IMR-90 (cell line): ENCODE measurements around the gene BRWD1. TPM values are rescaled to one million over a fixed set of nuclear protein-coding genes. Genes with fewer than 3 reads are reported as not detected.

Experiments used
- ATAC-seq: fragments of 200-7000 bp; cut with Tn5 transposase; 2 replicates; pipeline ENCODE4 v1.9.1; 2020; ENCODE audit warnings: low read depth, mild to moderate bottlenecking, moderate library complexity
- BruUV-seq: library from RNA; stranded (reverse); fragments of 400-500 nt; replicated peaks from 2 replicates; lab custom pipeline; 2021; lab: Mats Ljungman, UMichigan
- CTCF ChIA-PET: fragments of 300-600 bp; formaldehyde crosslinking; extraction: SDS; loops from one replicate; lab custom pipeline; 2021; ENCODE audit warnings: antibody characterized with exemption; lab: Yijun Ruan, JAX
- POLR2A ChIA-PET: fragments of 300-600 bp; sonication (Branson Sonifier 250); formaldehyde crosslinking; loops from one replicate; lab custom pipeline; 2022; ENCODE audit warnings: antibody characterized with exemption; ENCODE audit not compliant: unreplicated experiment; lab: Charles Lee
- DNase-seq: peaks from one replicate; pipeline ENCODE4 v3.0.0; 2013
- H2AFZ ChIP-seq: replicated peaks from 2 replicates; pipeline ENCODE3; 2013; ENCODE audit warnings: low read length, mild to moderate bottlenecking; ENCODE audit not compliant: poor library complexity
- H2AK5ac ChIP-seq: 2 replicates; pipeline ENCODE4 v1.6.1; 2013; ENCODE audit warnings: low read depth, low read length, inconsistent platforms
- H2AK9ac ChIP-seq: replicated peaks from 2 replicates; pipeline ENCODE3; 2013; ENCODE audit warnings: mild to moderate bottlenecking, low read depth, low read length, moderate library complexity; ENCODE audit not compliant: poor library complexity
- H2BK120ac ChIP-seq: 2 replicates; pipeline ENCODE4 v1.6.1; 2013; ENCODE audit warnings: low read depth, low read length, inconsistent platforms
- H2BK15ac ChIP-seq: 3 replicates; pipeline ENCODE4 v1.6.1; 2013; ENCODE audit warnings: low read depth, low read length, inconsistent platforms
- H2BK20ac ChIP-seq: 2 replicates; pipeline ENCODE4 v1.6.1; 2013; ENCODE audit warnings: low read depth, mild to moderate bottlenecking, inconsistent platforms, low read length, moderate library complexity
- H2BK5ac ChIP-seq: 2 replicates; pipeline ENCODE4 v1.6.1; 2013; ENCODE audit warnings: mild to moderate bottlenecking, low read depth, low read length, inconsistent platforms; ENCODE audit not compliant: poor library complexity, severe bottlenecking
- H3K14ac ChIP-seq: replicated peaks from 2 replicates; pipeline ENCODE4 v1.6.1; 2013; ENCODE audit warnings: low read depth, low read length, inconsistent platforms
- H3K18ac ChIP-seq: 2 replicates; pipeline ENCODE4 v1.6.1; 2013; ENCODE audit warnings: low read depth, low read length, control low read depth
- H3K23ac ChIP-seq: 2 replicates; pipeline ENCODE4 v1.6.1; 2013; ENCODE audit warnings: low read depth, low read length, inconsistent platforms
- H3K27ac ChIP-seq: 2 replicates; pipeline ENCODE4 v1.5.1; 2013; ENCODE audit warnings: mild to moderate bottlenecking, control low read depth, low read length; ENCODE audit not compliant: insufficient read depth
- H3K27me3 ChIP-seq: 2 replicates; pipeline ENCODE4 v1.6.1; 2013; ENCODE audit warnings: low read length; ENCODE audit not compliant: control insufficient read depth, insufficient read depth
- H3K36me3 ChIP-seq: 2 replicates; pipeline ENCODE4 v1.6.1; 2013; ENCODE audit warnings: low read length, mixed read lengths; ENCODE audit not compliant: control insufficient read depth, insufficient read depth
- H3K4ac ChIP-seq: 2 replicates; pipeline ENCODE4 v1.6.1; 2013; ENCODE audit warnings: low read depth, low read length, inconsistent platforms
- H3K4me1 ChIP-seq: 2 replicates; pipeline ENCODE4 v1.6.1; 2013; ENCODE audit warnings: low read length, mixed read lengths; ENCODE audit not compliant: control insufficient read depth, insufficient read depth
- H3K4me2 ChIP-seq: 2 replicates; pipeline ENCODE4 v1.6.1; 2013; ENCODE audit warnings: low read depth, mild to moderate bottlenecking, control low read depth, low read length, moderate library complexity
- H3K4me3 ChIP-seq: 2 replicates; pipeline ENCODE4 v1.5.1; 2013; ENCODE audit warnings: low read depth, mild to moderate bottlenecking, control low read depth, low read length, moderate library complexity; ENCODE audit not compliant: insufficient read depth
- H3K56ac ChIP-seq: 2 replicates; pipeline ENCODE4 v1.6.1; 2013; ENCODE audit warnings: low read length, inconsistent platforms; ENCODE audit not compliant: insufficient read depth; ENCODE audit errors: extremely low read depth
- H3K79me1 ChIP-seq, 2 experiments: 2 replicates each; pipeline ENCODE4 v1.6.1; 2013; ENCODE audit warnings: low read length in 2 of 2, inconsistent platforms in 1 of 2, low read depth in 1 of 2
- H3K9ac ChIP-seq: 2 replicates; pipeline ENCODE4 v1.6.1; 2013; ENCODE audit warnings: low read depth, low read length, control low read depth
- H3K9me1 ChIP-seq: 2 replicates; pipeline ENCODE4 v1.6.1; 2013; ENCODE audit warnings: low read length, inconsistent platforms; ENCODE audit not compliant: insufficient read depth
- H3K9me3 ChIP-seq: 2 replicates; pipeline ENCODE4 v1.6.1; 2013; ENCODE audit warnings: low read length; ENCODE audit not compliant: control insufficient read depth, insufficient read depth
- H4K20me1 ChIP-seq: 2 replicates; pipeline ENCODE4 v1.6.1; 2013; ENCODE audit warnings: low read length, inconsistent platforms; ENCODE audit not compliant: insufficient read depth
- H4K5ac ChIP-seq: 2 replicates; pipeline ENCODE4 v1.6.1; 2013; ENCODE audit warnings: mild to moderate bottlenecking, low read depth, low read length, control low read depth
- H4K8ac ChIP-seq, 2 experiments: 2 replicates each; pipeline ENCODE4 v1.6.1; 2013; ENCODE audit warnings: low read depth in 2 of 2, low read length in 2 of 2, control low read depth in 1 of 2, inconsistent platforms in 1 of 2
- H4K91ac ChIP-seq: 2 replicates; pipeline ENCODE4 v1.6.1; 2013; ENCODE audit warnings: low read depth, low read length, inconsistent platforms; ENCODE audit not compliant: insufficient read depth
- CEBPB ChIP-seq: IDR thresholded peaks from 2 replicates; pipeline ENCODE4 v1.6.1; 2012; ENCODE audit warnings: low read depth, low read length, improper control_type of control experiment
- CHD1 ChIP-seq: IDR thresholded peaks from 2 replicates; pipeline ENCODE4 v1.6.1; 2012; ENCODE audit warnings: low read depth, low read length, improper control_type of control experiment
- FOS ChIP-seq: fragments of 150-350 bp; IDR thresholded peaks from 2 replicates; pipeline ENCODE4 v1.6.1; 2016; ENCODE audit warnings: low read depth, low read length
- MAFK ChIP-seq: IDR thresholded peaks from 2 replicates; pipeline ENCODE4 v1.6.1; 2012; ENCODE audit warnings: low read depth, low read length, improper control_type of control experiment
- MXI1 ChIP-seq: IDR thresholded peaks from 2 replicates; pipeline ENCODE4 v1.6.1; 2012; ENCODE audit warnings: low read depth, mild to moderate bottlenecking, low read length, moderate library complexity, borderline replicate concordance
- NFE2L2 ChIP-seq: fragments of 150-350 bp; IDR thresholded peaks from 2 replicates; pipeline ENCODE4 v1.6.1; 2016; ENCODE audit warnings: low read depth, mild to moderate bottlenecking, low read length
- POLR2A ChIP-seq: IDR thresholded peaks from 2 replicates; pipeline ENCODE4 v1.6.1; 2012; ENCODE audit warnings: mild to moderate bottlenecking, low read depth, low read length
- RAD21 ChIP-seq: IDR thresholded peaks from 2 replicates; pipeline ENCODE4 v1.6.1; 2012; ENCODE audit warnings: low read length, improper control_type of control experiment
- RCOR1 ChIP-seq: IDR thresholded peaks from 2 replicates; pipeline ENCODE4 v1.6.1; 2012; ENCODE audit warnings: mild to moderate bottlenecking, low read length, improper control_type of control experiment; ENCODE audit not compliant: insufficient replicate concordance
- RFX5 ChIP-seq: IDR thresholded peaks from 2 replicates; pipeline ENCODE4 v1.8.0; 2012; ENCODE audit warnings: low read depth, mild to moderate bottlenecking, low read length, moderate library complexity
- SMC3 ChIP-seq: fragments of 150-350 bp; IDR thresholded peaks from 2 replicates; pipeline ENCODE4 v1.6.1; 2016; ENCODE audit warnings: low read depth, mild to moderate bottlenecking, antibody characterized with exemption, low read length, moderate library complexity
- WGBS, 2 experiments: methylation state at CpG; one replicate each; pipeline versions ENCODE4 v1.1.5 to v1.1.7; 2013; ENCODE audit warnings: missing lambda C conversion rate in 2 of 2; ENCODE audit not compliant: insufficient read length in 1 of 2; ENCODE audit errors: extremely low coverage in 2 of 2; 5-methylcytosine and 5-hydroxymethylcytosine counted together
- dilution Hi-C: fragments of 300-500 bp; cut with HindIII; formaldehyde crosslinking; loops from one replicate; pipeline ENCODE4 v1.14.3; 2018; ENCODE audit warnings: low sequenced_read_pairs; ENCODE audit not compliant: unreplicated experiment
- in situ Hi-C: fragments of 300-500 bp; cut with MboI; formaldehyde crosslinking; loops from 3 replicates; pipeline ENCODE4 v1.14.3; 2019; ENCODE audit warnings: low sequenced_read_pairs, inconsistent platforms, mixed read lengths
- intact Hi-C: fragments of 100-400 bp; cut with micrococcal nuclease; formaldehyde crosslinking; loops from 2 replicates; pipeline ENCODE4 v1.10.0; 2022
- polyA plus RNA-seq, 3 experiments: library from polyadenylated mRNA; depleted of rRNA; stranded (reverse); fragments of >200 nt; gene quantifications; 2 replicates each; pipeline ENCODE4 v1.2.3, GENCODE V29; 2012; ENCODE audit warnings: low replicate concordance in 1 of 3
- total RNA-seq: library from RNA; depleted of rRNA; stranded (reverse); fragments of >200 nt; gene quantifications from 2 replicates; pipeline ENCODE4 v1.2.3, GENCODE V29; 2012
- TF ChIP-seq, protein P1 (sequence below): fragments of 150-350 bp; IDR thresholded peaks from 2 replicates; pipeline ENCODE4 v1.6.1; 2017; ENCODE audit warnings: mild to moderate bottlenecking, antibody characterized with exemption, low read length, low read depth
- TF ChIP-seq, protein P2 (sequence below): fragments of 150-350 bp; IDR thresholded peaks from 2 replicates; pipeline ENCODE4 v1.6.1; 2016; ENCODE audit warnings: low read depth, mild to moderate bottlenecking, low read length, moderate library complexity, borderline replicate concordance

BRWD1 gene
- total and polyA plus RNA-seq, 2 of the 4 experiments (the other 2 are of a cell fraction): 6.7 to 28.7 TPM

DNA sequence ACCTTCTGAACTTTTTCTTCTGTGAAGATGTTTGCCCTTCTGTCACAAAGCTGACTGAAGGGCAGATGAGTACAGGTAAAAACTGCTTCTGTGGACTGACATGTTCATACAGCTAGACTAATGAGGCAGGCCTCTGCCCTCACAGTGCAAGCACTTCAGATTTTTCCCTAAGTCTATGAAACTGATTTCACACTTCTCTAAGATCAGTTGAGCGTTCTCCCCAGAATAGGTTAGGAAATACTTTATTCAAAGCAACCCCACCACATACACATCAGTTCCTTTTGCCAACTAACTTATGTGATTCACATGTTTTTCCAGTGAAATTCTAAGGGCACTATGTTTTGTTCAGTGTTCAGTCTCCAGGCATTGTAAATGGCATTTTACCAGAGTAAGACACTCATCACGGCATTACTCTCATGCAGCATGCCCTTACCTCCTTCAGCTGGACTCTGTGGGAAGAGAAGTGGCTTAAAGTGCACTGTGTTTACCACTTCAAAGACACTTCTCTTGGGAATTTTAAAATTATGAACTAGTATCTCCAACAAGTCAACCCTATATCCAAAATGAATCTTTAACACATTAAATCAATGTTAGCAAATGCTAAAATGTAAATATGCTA lies 124.8 kb downstream of the BRWD1 start:
- ChIA-PET POLR2A (no interaction called here), CTCF (no interaction called here)
- Histone ChIP-seq H3K4me1 (peaks cover 4% of the 10 kb centered on the region; the same call in 1 of the 2 replicates), H2AFZ (no peak overlapping the region), H3K9ac (no peak overlapping the region), H2BK120ac (no peak overlapping the region), H3K9me1 (peaks cover 4% of the 10 kb centered on the region), H3K14ac (no peak overlapping the region), H4K8ac (no peak overlapping the region), H3K79me1 (peaks cover 0 to 3% of the 10 kb centered on the region in 2 experiments; a peak in 1 of 4 replicates), H3K4me3 (no peak overlapping the region), H3K9me3 (no peaks in the 10 kb centered on the region), H2AK9ac (no peak overlapping the region), H4K5ac (no peak overlapping the region), H3K56ac (no peak overlapping the region), H3K4ac (no peak overlapping the region), H2BK15ac (no peak overlapping the region), H3K36me3 (0 out of 2 replicates have a peak, but pooled peaks cover 1% of the 10 kb centered on the region), H2BK20ac (no peak overlapping the region), H2AK5ac (no peak overlapping the region), H3K4me2 (no peak overlapping the region), H2BK5ac (no peak overlapping the region), H4K20me1 (peaks cover 7% of the 10 kb centered on the region; the same call in 1 of the 2 replicates), H3K18ac (no peak overlapping the region), H3K27me3 (no peaks in the 10 kb centered on the region), H3K23ac (peak overlapping the region; percentile 56; the same call in 1 of the 2 replicates), H4K91ac (no peak overlapping the region), H3K27ac (no peak overlapping the region)
- DNase-seq (no peak), ATAC-seq (no peak)
- WGBS, 2 experiments: no CpG with 5 or more reads among the region's 2 CpGs
- intact Hi-C loops (no loop called here), dilution Hi-C loops (no loop called here), in situ Hi-C loops (no loop called here)
- TF ChIP-seq POLR2A: no peak
- TF ChIP-seq, protein P1, sequence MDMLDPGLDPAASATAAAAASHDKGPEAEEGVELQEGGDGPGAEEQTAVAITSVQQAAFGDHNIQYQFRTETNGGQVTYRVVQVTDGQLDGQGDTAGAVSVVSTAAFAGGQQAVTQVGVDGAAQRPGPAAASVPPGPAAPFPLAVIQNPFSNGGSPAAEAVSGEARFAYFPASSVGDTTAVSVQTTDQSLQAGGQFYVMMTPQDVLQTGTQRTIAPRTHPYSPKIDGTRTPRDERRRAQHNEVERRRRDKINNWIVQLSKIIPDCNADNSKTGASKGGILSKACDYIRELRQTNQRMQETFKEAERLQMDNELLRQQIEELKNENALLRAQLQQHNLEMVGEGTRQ: no peak
- TF ChIP-seq, protein P2, sequence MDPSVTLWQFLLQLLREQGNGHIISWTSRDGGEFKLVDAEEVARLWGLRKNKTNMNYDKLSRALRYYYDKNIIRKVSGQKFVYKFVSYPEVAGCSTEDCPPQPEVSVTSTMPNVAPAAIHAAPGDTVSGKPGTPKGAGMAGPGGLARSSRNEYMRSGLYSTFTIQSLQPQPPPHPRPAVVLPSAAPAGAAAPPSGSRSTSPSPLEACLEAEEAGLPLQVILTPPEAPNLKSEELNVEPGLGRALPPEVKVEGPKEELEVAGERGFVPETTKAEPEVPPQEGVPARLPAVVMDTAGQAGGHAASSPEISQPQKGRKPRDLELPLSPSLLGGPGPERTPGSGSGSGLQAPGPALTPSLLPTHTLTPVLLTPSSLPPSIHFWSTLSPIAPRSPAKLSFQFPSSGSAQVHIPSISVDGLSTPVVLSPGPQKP: no peak
- no peak for TF ChIP-seq MXI1
- TF ChIP-seq FOS: no peak
- TF ChIP-seq CEBPB: no peak
- no peak for TF ChIP-seq NFE2L2
- TF ChIP-seq CHD1: no peak
- TF ChIP-seq RCOR1: no peak
- no peak for TF ChIP-seq SMC3
- TF ChIP-seq MAFK: no peak
- no peak for TF ChIP-seq RFX5
- no peak for TF ChIP-seq RAD21
- no TSS peak for BruUV-seq
